HEK293 (cell line): Measurements from ENCODE around the gene ZNF442.

Experiments
- ATF2 ChIP-seq: fragments of 450-650 bp; formaldehyde crosslinking; IDR thresholded peaks from 2 replicates; pipeline ENCODE4 v1.5.1; 2016; ENCODE audit warnings: missing biosample characterization, missing genetic modification characterization, low read depth
- KLF16 ChIP-seq: fragments of 450-650 bp; formaldehyde crosslinking; IDR thresholded peaks from 2 replicates; pipeline ENCODE4 v1.5.1; 2017; ENCODE audit warnings: missing biosample characterization, missing genetic modification characterization
- PRDM1 ChIP-seq: fragments of 450-650 bp; formaldehyde crosslinking; IDR thresholded peaks from 2 replicates; pipeline ENCODE4; 2016; ENCODE audit warnings: missing biosample characterization, missing genetic modification characterization
- ZNF600 ChIP-seq: fragments of 450-650 bp; formaldehyde crosslinking; IDR thresholded peaks from 2 replicates; pipeline ENCODE4 v1.5.1; 2016; ENCODE audit warnings: missing biosample characterization, missing genetic modification characterization
- TF ChIP-seq, protein P1 (sequence below): fragments of 450-650 bp; formaldehyde crosslinking; IDR thresholded peaks from 2 replicates; pipeline ENCODE4 v1.5.1; 2016; ENCODE audit warnings: missing biosample characterization, missing genetic modification characterization
- TF ChIP-seq, protein P2 (sequence below): fragments of 450-650 bp; formaldehyde crosslinking; IDR thresholded peaks from 2 replicates; pipeline ENCODE4 v1.5.1; 2016; ENCODE audit warnings: missing biosample characterization, missing genetic modification characterization, borderline replicate concordance

DNA sequence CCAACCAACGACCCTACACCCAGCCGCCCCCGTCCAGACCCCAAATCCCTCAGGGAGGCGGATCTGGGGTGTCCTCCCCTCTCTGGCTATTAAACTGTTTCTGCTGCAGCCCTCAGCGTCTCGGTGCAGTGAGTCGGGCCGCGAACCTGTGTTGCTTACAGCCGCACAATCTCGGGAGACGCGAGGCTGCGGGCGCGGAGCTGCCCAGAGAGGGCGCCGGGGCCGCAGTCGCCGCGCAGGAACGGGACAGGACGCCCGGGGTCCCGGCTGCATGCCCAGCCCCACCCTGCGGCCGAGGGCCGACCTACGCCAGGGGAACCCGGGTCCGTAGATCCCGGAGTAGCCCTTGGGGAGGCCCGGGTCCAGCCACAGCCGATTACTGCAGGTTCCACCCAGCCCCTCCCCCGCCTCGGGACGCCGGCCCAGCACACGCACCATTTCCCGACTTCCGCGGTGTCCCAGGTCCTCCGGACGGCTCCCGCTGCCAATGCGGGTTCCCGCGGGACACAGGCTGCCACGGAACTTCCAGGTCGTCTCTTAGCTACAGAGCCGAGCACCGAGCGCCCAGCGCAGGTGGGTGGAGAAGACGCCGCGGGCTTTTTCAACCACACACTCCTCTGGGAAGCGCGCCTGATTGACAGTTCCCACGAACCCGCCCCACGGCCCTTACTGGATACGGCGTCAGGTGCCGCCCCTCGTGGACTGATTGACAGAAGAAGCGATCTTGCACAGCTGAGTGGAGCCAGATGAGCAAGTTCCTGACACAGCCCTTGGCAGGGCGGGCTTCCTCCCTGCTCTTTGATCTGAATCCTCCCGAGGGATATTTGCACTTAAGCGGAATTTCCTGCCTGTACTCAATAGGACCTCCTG is 35.4 kb upstream of the ZNF442 start, which contains the start of gene ZNF799:
- TF ChIP-seq, protein P1, sequence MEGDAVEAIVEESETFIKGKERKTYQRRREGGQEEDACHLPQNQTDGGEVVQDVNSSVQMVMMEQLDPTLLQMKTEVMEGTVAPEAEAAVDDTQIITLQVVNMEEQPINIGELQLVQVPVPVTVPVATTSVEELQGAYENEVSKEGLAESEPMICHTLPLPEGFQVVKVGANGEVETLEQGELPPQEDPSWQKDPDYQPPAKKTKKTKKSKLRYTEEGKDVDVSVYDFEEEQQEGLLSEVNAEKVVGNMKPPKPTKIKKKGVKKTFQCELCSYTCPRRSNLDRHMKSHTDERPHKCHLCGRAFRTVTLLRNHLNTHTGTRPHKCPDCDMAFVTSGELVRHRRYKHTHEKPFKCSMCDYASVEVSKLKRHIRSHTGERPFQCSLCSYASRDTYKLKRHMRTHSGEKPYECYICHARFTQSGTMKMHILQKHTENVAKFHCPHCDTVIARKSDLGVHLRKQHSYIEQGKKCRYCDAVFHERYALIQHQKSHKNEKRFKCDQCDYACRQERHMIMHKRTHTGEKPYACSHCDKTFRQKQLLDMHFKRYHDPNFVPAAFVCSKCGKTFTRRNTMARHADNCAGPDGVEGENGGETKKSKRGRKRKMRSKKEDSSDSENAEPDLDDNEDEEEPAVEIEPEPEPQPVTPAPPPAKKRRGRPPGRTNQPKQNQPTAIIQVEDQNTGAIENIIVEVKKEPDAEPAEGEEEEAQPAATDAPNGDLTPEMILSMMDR (tag by site-specific recombination): peak; percentile 72
- TF ChIP-seq ATF2 (tag by site-specific recombination): no peak
- TF ChIP-seq PRDM1 (tag by site-specific recombination): no peak
- TF ChIP-seq, protein P2, sequence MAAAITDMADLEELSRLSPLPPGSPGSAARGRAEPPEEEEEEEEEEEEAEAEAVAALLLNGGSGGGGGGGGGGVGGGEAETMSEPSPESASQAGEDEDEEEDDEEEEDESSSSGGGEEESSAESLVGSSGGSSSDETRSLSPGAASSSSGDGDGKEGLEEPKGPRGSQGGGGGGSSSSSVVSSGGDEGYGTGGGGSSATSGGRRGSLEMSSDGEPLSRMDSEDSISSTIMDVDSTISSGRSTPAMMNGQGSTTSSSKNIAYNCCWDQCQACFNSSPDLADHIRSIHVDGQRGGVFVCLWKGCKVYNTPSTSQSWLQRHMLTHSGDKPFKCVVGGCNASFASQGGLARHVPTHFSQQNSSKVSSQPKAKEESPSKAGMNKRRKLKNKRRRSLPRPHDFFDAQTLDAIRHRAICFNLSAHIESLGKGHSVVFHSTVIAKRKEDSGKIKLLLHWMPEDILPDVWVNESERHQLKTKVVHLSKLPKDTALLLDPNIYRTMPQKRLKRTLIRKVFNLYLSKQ: no peak
- TF ChIP-seq ZNF600 (tag by site-specific recombination): peak; percentile 62; the same call in 1 of the 2 replicates
- TF ChIP-seq KLF16: peak; percentile 63
